LNCaP clone FGC (cell line): ENCODE data around the gene RCOR1.

ENCODE experiments used
- DNase-seq: peaks from one replicate; pipeline ENCODE4 v3.0.0-alpha.2; 2011; ENCODE audit warnings: low read depth
- H3K4me3 ChIP-seq: 2 replicates; pipeline ENCODE4 v1.5.1; 2011; ENCODE audit warnings: mild to moderate bottlenecking, low read depth, low read length, control low read depth
- TF ChIP-seq, protein P1 (sequence below): IDR thresholded peaks from 2 replicates; pipeline ENCODE4 v1.5.1; 2012; ENCODE audit warnings: mild to moderate bottlenecking; ENCODE audit not compliant: control insufficient read depth, insufficient read depth; ENCODE audit errors: extremely low read depth

The RCOR1 gene

DNA sequence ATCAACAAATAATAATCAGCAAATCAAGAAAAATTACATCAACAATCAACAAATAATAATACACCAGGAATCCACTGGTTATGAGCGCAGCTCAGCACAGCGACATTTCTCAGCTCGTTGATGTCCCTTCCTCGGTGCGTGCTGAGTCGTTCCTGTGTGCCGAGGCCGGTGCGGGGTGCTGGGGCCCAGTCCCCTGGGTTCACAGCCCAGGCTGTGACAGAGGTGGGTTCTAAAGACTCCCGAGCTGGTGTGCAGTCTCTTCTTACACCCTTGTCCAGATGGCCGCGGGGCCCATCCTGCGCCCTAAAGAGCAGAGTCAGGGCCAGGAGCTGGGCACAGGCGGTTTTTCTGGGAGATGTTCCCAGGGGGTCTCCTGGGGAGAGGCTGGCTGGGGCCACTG lies 157.9 kb downstream of the RCOR1 start:
- H3K4me3 ChIP-seq: no peak overlapping the region
- no peak for DNase-seq
- TF ChIP-seq, protein P1, sequence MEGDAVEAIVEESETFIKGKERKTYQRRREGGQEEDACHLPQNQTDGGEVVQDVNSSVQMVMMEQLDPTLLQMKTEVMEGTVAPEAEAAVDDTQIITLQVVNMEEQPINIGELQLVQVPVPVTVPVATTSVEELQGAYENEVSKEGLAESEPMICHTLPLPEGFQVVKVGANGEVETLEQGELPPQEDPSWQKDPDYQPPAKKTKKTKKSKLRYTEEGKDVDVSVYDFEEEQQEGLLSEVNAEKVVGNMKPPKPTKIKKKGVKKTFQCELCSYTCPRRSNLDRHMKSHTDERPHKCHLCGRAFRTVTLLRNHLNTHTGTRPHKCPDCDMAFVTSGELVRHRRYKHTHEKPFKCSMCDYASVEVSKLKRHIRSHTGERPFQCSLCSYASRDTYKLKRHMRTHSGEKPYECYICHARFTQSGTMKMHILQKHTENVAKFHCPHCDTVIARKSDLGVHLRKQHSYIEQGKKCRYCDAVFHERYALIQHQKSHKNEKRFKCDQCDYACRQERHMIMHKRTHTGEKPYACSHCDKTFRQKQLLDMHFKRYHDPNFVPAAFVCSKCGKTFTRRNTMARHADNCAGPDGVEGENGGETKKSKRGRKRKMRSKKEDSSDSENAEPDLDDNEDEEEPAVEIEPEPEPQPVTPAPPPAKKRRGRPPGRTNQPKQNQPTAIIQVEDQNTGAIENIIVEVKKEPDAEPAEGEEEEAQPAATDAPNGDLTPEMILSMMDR: no peak

DNA sequence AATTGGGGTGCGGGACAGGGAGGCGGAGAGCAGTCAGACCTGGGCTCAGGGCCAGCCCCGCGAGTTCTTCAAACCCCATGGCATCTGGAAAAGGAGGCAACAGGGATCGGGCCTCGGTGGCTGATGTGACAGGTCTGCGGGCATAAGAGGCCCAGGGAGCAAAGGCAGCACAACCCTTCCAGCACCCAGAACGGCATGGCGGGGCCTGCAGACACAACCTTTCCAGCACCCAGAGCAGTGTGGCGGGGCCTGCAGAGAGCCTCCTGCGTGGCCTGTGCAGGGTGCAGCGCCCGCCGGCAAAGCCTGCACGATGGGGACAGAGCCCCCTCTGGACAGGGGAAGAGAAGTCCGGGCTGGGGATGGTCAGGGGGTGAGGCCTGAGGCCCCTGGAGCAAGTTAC lies 158.6 kb downstream of the RCOR1 start:
- no peak for DNase-seq
- H3K4me3 ChIP-seq: no peak overlapping the region
- TF ChIP-seq, protein P1: no peak

DNA sequence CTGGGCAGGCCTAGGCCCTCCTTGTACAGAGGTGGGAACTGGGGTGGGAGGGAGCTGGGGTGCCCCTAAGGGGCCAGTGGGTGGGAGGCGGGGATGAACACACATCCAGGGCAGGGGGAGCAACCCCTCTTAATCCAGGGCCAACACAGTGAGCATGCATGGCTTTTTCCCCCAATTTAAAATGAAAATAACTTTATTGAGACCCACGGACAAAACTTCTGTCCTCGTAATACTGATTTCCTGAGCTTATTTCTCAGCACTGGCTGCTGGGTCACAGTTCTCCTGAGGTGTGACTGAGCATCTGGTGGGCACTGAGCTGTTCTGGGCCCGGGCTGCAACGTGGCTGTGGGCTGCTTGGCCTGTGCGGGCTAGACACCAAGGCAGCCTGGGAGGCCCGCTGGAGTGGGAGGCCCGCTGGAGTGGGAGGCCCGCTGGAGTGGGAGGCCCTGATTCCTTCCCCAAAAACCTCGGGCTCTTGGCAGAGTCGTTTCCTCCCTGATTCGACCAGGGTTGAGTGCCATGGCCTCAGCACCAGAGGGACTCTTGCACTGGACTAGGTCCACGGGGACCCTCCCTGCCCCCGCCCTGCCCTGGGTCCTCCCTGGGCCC lies 159.9 kb downstream of the RCOR1 start:
- H3K4me3 ChIP-seq: no peak overlapping the region
- DNase-seq: no peak
- TF ChIP-seq, protein P1: no peak

DNA sequence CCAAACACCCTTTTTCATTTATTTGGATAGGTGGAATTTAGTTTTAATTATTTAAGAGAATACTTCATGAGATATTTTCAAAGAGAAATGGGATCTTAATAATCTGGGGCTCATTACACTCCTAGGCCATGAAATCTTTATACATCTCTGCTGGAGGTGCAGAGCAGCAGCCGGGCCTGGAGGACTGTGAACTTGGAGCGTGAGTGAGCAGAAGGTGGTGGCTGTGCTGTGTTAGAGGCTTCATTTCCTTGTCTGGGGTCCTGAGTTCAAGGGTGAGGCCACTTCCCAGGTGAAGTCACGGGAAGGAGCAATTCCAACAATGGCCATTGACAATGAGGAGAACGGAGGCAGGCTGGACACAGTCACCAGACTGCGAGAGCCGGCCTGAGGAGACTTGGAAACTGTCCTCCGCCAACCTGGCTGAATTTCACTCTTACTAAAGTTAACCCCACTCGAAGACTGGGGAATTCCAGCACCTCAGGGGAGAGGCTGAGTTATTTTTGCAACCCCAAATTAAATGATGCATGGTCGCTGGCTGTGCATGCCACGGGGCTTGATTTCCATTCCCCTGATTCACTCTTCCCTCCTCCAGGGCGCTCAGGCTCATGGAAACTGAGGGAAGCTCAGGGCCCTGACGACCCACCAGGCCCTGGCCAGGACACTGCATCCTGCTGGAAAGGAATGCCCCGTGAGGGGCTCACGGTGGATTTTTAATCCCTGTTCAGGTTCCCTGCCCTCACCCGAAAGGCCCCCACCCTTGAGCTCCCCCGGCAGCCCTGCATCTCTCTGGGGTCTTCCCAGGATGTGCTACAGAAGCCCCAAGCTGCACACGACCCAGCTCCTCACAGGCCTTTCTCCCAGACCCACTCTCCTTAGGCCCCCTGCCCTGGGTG lies 162.2 kb downstream of the RCOR1 start:
- H3K4me3 ChIP-seq: no peak overlapping the region
- DNase-seq: no peak
- TF ChIP-seq, protein P1: no peak

DNA sequence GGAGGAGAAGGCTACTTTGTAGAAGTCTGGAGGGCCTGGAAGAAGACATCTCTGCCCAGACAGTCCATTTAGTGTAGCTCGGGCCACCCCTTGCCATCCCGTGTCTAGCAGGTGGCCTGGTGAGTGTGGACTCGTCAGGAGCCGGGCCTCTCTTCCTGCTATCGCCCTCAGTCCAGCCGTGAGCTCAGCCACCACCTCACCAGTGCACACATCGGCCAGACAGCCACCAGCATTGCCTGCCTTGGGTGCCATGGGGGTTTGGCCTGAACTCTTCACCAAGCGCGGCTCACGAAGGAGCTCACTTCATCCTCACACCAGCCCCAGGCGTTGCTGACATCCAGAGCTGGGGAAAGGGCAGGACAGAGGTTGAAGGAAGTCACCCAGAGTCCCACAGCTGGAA lies 165.2 kb downstream of the RCOR1 start:
- TF ChIP-seq, protein P1: no peak
- H3K4me3 ChIP-seq: no peak overlapping the region
- DNase-seq: no peak

DNA sequence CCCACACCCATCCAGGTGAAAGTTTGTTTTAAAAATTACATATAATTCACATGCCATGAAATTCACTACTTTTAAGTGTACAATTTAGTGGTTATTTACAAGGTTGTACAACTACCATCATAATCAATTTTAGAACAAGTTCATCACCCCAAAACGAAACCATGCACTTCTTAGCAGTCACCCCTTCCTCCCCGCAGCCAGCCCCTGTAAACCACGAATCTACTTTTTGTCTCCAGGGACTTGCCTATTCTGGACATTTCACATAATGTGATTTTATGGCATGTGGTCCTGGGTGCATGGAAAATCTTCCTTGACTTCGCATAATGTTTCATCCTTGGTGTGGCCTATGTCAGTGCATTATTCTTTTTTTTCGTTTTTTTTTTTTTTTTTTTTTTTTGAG lies 165.6 kb downstream of the RCOR1 start:
- DNase-seq: no peak
- TF ChIP-seq, protein P1: no peak
- H3K4me3 ChIP-seq: no peak overlapping the region
